Retinal pigment epithelial cell (primary cell): Measurements from ENCODE around the gene ZNF860.
A peak's percentile ranks its signal among the peaks of the same experiment; 100 is the strongest.

Source experiments
- DNase-seq: peaks from one replicate; pipeline ENCODE4 v3.0.0-alpha.2; 2010; ENCODE audit warnings: low read depth
- H3K4me3 ChIP-seq: 2 replicates; pipeline ENCODE4 v1.5.1; 2011; ENCODE audit warnings: mild to moderate bottlenecking, low read length, control low read depth, moderate library complexity
- TF ChIP-seq, protein P1 (sequence below): conservative IDR thresholded peaks from 2 replicates; pipeline ENCODE4 v1.5.1; 2011; ENCODE audit warnings: low read depth, low read length, control low read depth, inconsistent platforms

The ZNF860 gene

DNA sequence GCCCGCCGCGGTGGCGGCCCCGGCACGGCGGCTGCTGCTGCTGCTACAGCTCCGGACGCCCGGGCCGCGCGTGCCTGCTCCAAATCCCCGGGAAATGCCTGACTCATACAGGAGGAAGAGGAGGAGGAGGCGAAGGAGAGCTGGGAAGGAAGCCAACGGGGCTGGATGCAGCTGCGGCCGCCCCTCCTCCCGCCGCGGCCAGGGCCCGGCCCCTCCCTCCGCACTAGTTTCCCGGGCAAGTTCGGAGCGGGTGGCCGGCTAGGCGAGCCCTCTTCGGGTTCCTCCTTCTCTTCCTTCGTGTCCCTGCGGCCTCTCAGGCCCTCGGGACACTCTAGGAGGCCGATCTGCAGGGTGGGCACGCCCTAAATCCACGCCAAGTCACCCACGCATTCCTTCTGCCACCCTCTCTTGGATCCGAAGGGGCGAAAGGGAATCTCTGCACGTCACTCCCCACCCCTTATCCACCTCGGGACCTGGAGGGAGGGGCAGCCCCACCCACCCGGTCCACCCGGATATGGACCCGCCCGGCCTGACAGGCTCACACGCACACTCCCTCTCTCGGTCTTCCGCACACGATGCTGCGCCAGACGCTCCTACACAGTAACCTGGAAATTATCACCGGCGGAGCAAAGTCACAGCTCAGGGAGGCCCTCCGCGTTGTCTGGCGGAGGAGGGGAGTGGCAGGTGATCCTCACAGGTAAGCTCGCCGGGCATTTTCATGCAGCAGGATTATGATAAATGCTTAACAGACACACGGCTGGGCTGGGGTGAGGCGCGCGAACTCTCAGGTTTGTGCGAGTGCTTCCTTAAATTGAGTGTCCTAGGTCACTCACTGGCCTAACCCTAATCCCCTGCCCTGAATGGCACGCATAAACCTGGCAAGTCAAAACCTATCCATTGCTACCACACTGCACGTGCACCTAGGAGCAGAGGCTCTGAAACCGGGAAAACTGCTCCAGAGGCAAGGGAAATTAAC lies at the start of gene ZNF860, which contains the start of gene OSBPL10:
Gene ZNF860 (plus strand): TSS at position 545 of the 976 bp plus-strand sequence. CDS start 7,330 bp downstream, outside the sequence.
Gene OSBPL10 (minus strand): TSS at position 57 of the 976 bp plus-strand sequence. CDS start 83 bp downstream, outside the sequence.
- no peak for DNase-seq
- TF ChIP-seq, protein P1, sequence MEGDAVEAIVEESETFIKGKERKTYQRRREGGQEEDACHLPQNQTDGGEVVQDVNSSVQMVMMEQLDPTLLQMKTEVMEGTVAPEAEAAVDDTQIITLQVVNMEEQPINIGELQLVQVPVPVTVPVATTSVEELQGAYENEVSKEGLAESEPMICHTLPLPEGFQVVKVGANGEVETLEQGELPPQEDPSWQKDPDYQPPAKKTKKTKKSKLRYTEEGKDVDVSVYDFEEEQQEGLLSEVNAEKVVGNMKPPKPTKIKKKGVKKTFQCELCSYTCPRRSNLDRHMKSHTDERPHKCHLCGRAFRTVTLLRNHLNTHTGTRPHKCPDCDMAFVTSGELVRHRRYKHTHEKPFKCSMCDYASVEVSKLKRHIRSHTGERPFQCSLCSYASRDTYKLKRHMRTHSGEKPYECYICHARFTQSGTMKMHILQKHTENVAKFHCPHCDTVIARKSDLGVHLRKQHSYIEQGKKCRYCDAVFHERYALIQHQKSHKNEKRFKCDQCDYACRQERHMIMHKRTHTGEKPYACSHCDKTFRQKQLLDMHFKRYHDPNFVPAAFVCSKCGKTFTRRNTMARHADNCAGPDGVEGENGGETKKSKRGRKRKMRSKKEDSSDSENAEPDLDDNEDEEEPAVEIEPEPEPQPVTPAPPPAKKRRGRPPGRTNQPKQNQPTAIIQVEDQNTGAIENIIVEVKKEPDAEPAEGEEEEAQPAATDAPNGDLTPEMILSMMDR = no peak
- peak within 1 kb of the TSS; percentile 86 for H3K4me3 ChIP-seq

DNA sequence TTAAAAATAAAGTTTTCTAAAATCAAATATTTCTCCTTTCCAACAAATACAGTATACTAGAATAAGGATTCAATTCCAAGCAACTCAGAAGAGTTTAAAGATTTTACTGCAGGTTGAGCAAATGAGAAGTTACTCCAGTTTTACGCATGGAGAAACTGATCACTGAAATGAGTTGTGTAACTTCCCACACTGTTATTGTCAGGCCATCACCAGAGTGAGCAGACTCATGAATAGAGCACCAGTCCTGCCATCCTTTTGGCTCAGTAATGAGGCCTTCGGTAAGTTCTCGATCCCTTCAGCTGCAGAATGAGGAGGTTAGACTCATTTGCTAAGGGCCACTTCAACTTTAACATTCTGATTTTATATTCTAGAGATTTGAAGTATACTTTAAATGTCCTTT lies 48.6 kb upstream of the ZNF860 start:
- no peak overlapping the region for H3K4me3 ChIP-seq
- TF ChIP-seq, protein P1 = no peak
- no peak for DNase-seq

DNA sequence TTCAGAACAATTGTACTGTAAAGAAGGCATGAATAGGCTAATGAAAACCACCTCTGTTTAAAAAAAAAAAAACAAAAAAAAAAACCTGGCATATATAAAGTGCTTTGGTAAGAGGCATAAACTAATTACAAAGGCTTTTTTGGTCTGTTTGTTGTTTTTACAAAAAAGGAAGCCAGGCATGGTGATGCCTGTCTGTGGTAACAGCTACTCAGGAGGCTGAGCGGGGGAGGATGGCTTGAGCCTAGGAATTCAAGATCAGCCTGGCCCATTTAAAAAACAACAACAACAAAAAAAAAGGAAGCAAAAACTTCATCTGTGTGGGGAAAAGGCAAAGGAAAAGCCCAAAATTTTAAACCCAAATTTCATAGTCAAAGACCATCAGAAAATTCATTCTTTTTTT lies 47.5 kb upstream of the ZNF860 start:
- TF ChIP-seq, protein P1 = no peak
- DNase-seq = no peak

DNA sequence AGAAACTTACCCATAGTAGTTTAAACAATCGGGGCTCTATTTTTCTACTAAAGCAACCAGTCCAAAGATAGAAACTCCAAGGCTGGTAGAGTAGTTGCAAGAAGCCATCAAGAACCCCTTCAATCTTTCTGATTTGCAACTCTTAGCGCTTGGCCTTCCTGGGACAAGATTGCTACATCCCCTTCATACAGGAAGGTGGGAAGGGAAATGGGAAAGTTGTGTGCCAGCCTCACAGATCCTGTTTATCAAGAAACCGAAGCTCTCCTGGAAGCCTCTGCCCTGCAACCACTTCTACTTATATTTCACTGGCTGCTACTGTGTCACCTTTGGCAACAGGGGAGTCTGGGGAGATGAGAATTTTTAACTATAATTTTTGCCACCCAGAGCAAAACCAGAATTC lies 46.7 kb upstream of the ZNF860 start:
- no peak overlapping the region for H3K4me3 ChIP-seq
- TF ChIP-seq, protein P1 = no peak
- no peak for DNase-seq

More for the DNA sequence above, 47.5 kb upstream of the ZNF860 start:
- no peak overlapping the region for H3K4me3 ChIP-seq

DNA sequence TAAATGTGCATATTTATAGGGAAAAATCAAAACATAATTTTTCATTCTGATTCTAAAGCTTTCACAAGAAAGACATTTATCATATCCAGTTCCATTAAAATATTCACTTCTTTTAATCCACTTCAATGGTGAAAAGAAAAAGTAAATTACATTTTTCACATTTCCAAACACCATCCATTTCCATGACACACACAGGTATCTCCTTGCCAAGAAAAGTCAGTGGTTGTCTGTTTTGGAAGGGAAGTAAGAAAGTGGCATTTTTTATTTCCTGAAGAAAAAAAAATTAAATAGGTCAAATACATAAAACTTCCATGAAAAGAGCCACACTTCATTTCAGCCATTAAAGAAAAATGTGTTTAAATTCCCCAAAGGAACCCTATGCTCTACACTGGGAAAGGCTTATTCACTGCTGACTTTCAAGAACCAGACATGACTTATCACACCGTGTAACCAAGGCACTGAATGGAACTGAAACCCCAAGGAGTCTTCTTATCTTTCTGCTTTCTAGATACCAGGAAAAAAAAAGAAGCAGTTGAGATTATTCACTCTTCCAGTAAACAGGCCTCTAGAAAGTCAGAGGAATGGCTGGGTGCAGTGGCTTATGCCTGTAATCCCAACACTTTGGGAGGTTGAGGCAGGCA lies 45.0 kb upstream of the ZNF860 start:
- TF ChIP-seq, protein P1 = no peak
- DNase-seq = no peak

DNA sequence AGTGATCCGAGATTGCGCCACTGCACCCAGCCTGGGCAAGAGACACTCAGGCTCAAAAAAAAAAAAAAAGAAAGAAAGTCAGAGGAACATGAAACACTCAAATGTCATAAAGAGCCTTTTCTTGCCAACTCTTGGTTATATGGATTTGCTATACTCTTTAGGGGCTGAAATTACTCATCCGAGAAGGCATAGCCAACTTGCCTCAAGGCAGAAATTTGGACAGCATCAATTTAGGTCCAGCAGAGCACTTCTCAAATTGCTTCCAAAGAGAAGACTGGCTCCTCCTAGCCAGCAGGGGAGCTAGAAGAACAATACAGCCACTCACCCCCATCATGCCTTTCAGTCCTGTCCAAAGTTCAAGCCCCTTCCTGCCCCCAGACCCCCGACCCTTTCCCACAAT lies 44.3 kb upstream of the ZNF860 start:
- H3K4me3 ChIP-seq = no peak overlapping the region
- no peak for DNase-seq
- TF ChIP-seq, protein P1 = no peak

More for the DNA sequence above, 45.0 kb upstream of the ZNF860 start:
- H3K4me3 ChIP-seq = no peak overlapping the region
